Measurements from ENCODE around the gene SNRNP35.
"Not testable (repeated sequence)": the region's sequence is repeated elsewhere in the genome, so short reads cannot be mapped to it uniquely, and the experiment has no call there.

Gene SNRNP35

GRCh38 chr12:123492339-123493039, 34.5 kb downstream of the SNRNP35 start:
- H3K9me3 Mint-ChIP-seq, ATAC-seq, H3K27me3 Mint-ChIP-seq, H3K36me3 Mint-ChIP-seq, H3K4me1 Mint-ChIP-seq, H3K4me3 Mint-ChIP-seq, H3K27ac Mint-ChIP-seq: not testable (repeated sequence)

- peaks cover 6% of the 10 kb centered on the region for H3K4me1 Mint-ChIP-seq
- H3K9me3 Mint-ChIP-seq = no peaks in the 10 kb centered on the region
- no peak overlapping the region for H3K27ac Mint-ChIP-seq
- H3K27me3 Mint-ChIP-seq = no peaks in the 10 kb centered on the region
- no peak for ATAC-seq
- H3K36me3 Mint-ChIP-seq = peaks cover 7% of the 10 kb centered on the region
- no peak overlapping the region for H3K4me3 Mint-ChIP-seq
These were observed 36.3 kb downstream of the SNRNP35 start for GRCh38 chr12:123494124-123494851.

- no peak overlapping the region for H3K4me3 Mint-ChIP-seq
- no peaks in the 10 kb centered on the region for H3K9me3 Mint-ChIP-seq
- H3K27ac Mint-ChIP-seq = no peak overlapping the region
- peaks cover 7% of the 10 kb centered on the region for H3K36me3 Mint-ChIP-seq
- ATAC-seq = no peak
- H3K27me3 Mint-ChIP-seq = no peaks in the 10 kb centered on the region
- H3K4me1 Mint-ChIP-seq = peaks cover 6% of the 10 kb centered on the region
These were observed 39.1 kb downstream of the SNRNP35 start for GRCh38 chr12:123497065-123497464.

- H3K27ac Mint-ChIP-seq = no peak overlapping the region
- no peak overlapping the region for H3K4me3 Mint-ChIP-seq
- peaks cover 7% of the 10 kb centered on the region for H3K36me3 Mint-ChIP-seq
- H3K4me1 Mint-ChIP-seq = peaks cover 6% of the 10 kb centered on the region
- peak; percentile 34 for ATAC-seq
- H3K27me3 Mint-ChIP-seq = no peaks in the 10 kb centered on the region
- H3K9me3 Mint-ChIP-seq = no peaks in the 10 kb centered on the region
These were observed 40.3 kb downstream of the SNRNP35 start for GRCh38 chr12:123498126-123498825.

GRCh38 chr12:123499332-123499731, 41.4 kb downstream of the SNRNP35 start:
- H3K27me3 Mint-ChIP-seq = no peaks in the 10 kb centered on the region
- H3K27ac Mint-ChIP-seq = no peak overlapping the region
- no peak overlapping the region for H3K4me3 Mint-ChIP-seq
- ATAC-seq = no peak
- peaks cover 6% of the 10 kb centered on the region for H3K4me1 Mint-ChIP-seq
- peaks cover 7% of the 10 kb centered on the region for H3K36me3 Mint-ChIP-seq
- no peaks in the 10 kb centered on the region for H3K9me3 Mint-ChIP-seq

- Mint-ChIP-seq H3K36me3 (peaks cover 7% of the 10 kb centered on the region), H3K4me1 (peaks cover 6% of the 10 kb centered on the region), H3K9me3 (no peaks in the 10 kb centered on the region), H3K27ac (no peak overlapping the region), H3K4me3 (no peak overlapping the region), H3K27me3 (no peaks in the 10 kb centered on the region)
- ATAC-seq = no peak
These were observed 44.3 kb downstream of the SNRNP35 start for GRCh38 chr12:123502163-123502704.

GRCh38 chr12:123506059-123506842, 48.3 kb downstream of the SNRNP35 start:
- Mint-ChIP-seq H3K9me3 (no peaks in the 10 kb centered on the region), H3K27me3 (no peaks in the 10 kb centered on the region), H3K36me3 (no peaks in the 10 kb centered on the region), H3K4me1 (no peaks in the 10 kb centered on the region), H3K27ac (no peak overlapping the region), H3K4me3 (no peak overlapping the region)
- no peak for ATAC-seq

GRCh38 chr12:123506843-123507236, 48.9 kb downstream of the SNRNP35 start:
- Mint-ChIP-seq H3K27ac (no peak overlapping the region), H3K36me3 (no peaks in the 10 kb centered on the region), H3K27me3 (no peaks in the 10 kb centered on the region), H3K4me1 (no peaks in the 10 kb centered on the region), H3K9me3 (no peaks in the 10 kb centered on the region), H3K4me3 (no peak overlapping the region)
- ATAC-seq = no peak

- ATAC-seq = no peak
- Mint-ChIP-seq H3K27me3 (no peaks in the 10 kb centered on the region), H3K4me3 (no peak overlapping the region), H3K36me3 (peaks cover 15% of the 10 kb centered on the region), H3K27ac (no peak overlapping the region), H3K4me1 (no peaks in the 10 kb centered on the region), H3K9me3 (no peaks in the 10 kb centered on the region)
These were observed 55.1 kb downstream of the SNRNP35 start for GRCh38 chr12:123512838-123513665.

- ATAC-seq = no peak
- H3K4me3 Mint-ChIP-seq = no peak overlapping the region
- H3K9me3 Mint-ChIP-seq = no peaks in the 10 kb centered on the region
- H3K4me1 Mint-ChIP-seq = no peaks in the 10 kb centered on the region
- H3K27ac Mint-ChIP-seq = no peak overlapping the region
- H3K27me3 Mint-ChIP-seq = no peaks in the 10 kb centered on the region
- peaks cover 16% of the 10 kb centered on the region for H3K36me3 Mint-ChIP-seq
These were observed 55.9 kb downstream of the SNRNP35 start for GRCh38 chr12:123513805-123514204.

GRCh38 chr12:123514582-123515221, 56.8 kb downstream of the SNRNP35 start:
- not testable (repeated sequence) for H3K9me3 Mint-ChIP-seq, H3K4me1 Mint-ChIP-seq, ATAC-seq, H3K4me3 Mint-ChIP-seq, H3K27ac Mint-ChIP-seq, H3K27me3 Mint-ChIP-seq
- H3K36me3 Mint-ChIP-seq = peaks cover 16% of the 10 kb centered on the region

- Mint-ChIP-seq H3K36me3 (peaks cover 16% of the 10 kb centered on the region), H3K27ac (no peak overlapping the region), H3K4me1 (no peaks in the 10 kb centered on the region), H3K9me3 (no peaks in the 10 kb centered on the region), H3K4me3 (no peak overlapping the region), H3K27me3 (no peaks in the 10 kb centered on the region)
- ATAC-seq = no peak
These were observed 58.4 kb downstream of the SNRNP35 start for GRCh38 chr12:123516216-123516780.

Measured in stimulated activated memory B cell treated with anti-CD40 and anti-IgM and Interleukin-4, amounts not matched to agents 10 μg/mL and 1 μg/mL and 100 μg/mL, for 72 hours (primary cell).